ENCODE measurements around the gene IFNLR1.

IFNLR1 gene

DNA sequence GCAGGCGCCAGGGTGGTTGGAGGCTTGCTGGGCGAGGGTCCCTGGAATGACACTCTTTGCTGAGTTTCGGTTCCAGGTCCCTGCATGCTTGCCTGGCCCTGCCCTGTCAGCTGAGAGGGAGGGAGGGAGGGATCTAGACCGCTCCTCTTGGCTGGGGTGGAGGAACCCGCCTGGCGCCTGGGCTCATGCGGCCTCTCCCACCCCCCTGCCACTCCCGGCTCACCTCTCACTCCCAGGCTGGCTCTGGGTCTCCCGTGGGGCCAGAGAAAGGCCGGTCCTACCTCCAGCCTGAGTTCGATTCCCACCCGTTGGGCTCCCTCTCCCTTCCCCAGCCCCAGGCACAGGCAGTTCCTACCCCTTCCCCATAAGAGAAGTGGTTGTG is 19.0 kb upstream of the IFNLR1 start:
- H3K4me3 ChIP-seq (ENCODE audit: control insufficient read depth, low read depth, low read length), result no peak overlapping the region
- no peak for DNase-seq (ENCODE audit: low read depth)
- TF ChIP-seq, protein P1, sequence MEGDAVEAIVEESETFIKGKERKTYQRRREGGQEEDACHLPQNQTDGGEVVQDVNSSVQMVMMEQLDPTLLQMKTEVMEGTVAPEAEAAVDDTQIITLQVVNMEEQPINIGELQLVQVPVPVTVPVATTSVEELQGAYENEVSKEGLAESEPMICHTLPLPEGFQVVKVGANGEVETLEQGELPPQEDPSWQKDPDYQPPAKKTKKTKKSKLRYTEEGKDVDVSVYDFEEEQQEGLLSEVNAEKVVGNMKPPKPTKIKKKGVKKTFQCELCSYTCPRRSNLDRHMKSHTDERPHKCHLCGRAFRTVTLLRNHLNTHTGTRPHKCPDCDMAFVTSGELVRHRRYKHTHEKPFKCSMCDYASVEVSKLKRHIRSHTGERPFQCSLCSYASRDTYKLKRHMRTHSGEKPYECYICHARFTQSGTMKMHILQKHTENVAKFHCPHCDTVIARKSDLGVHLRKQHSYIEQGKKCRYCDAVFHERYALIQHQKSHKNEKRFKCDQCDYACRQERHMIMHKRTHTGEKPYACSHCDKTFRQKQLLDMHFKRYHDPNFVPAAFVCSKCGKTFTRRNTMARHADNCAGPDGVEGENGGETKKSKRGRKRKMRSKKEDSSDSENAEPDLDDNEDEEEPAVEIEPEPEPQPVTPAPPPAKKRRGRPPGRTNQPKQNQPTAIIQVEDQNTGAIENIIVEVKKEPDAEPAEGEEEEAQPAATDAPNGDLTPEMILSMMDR (IDR thresholded peaks at IDR 0.05; ENCODE audit: control insufficient read depth, insufficient read depth, low read depth, low read length, missing control alignments), result no peak

DNA sequence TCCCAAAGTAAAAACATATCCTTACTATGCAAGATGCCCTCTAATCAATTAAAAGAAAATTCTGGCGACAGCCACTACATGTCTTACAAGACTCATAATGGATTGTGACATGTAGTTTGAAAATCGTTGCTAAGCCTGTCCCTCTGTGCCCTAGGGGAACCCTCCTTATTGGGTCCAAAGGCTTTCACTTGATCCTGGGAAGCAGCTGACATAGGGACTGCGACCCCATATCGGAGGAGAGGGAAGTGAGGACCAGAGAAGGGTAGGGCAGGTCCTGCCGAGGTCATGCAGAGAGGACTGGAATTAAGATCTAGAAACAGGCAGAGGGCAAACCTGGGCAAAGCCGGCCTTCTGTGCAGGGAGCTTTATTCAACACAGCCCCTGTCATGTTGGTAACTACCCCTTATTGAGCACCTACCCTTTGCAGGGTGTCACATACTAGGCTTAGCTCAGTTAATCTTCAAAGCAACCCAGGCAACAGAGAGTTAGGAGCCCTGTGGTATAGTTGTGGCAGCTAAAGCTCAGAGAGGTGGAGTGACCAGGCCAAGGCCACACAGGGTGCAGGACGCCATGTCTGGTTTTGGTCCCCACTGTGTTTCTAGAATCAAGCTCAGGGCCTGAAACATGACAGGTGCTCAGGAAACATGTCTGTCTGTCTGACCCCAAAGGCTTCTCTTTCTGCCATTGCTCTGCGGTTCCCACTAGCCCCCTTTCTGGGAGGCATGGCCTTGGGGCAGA is 18.4 kb upstream of the IFNLR1 start:
- TF ChIP-seq, protein P1 (IDR thresholded peaks at IDR 0.05; ENCODE audit: control insufficient read depth, insufficient read depth, low read depth, low read length, missing control alignments), result no peak
- H3K4me3 ChIP-seq (ENCODE audit: control insufficient read depth, low read depth, low read length), result no peak overlapping the region
- no peak for DNase-seq (ENCODE audit: low read depth)

DNA sequence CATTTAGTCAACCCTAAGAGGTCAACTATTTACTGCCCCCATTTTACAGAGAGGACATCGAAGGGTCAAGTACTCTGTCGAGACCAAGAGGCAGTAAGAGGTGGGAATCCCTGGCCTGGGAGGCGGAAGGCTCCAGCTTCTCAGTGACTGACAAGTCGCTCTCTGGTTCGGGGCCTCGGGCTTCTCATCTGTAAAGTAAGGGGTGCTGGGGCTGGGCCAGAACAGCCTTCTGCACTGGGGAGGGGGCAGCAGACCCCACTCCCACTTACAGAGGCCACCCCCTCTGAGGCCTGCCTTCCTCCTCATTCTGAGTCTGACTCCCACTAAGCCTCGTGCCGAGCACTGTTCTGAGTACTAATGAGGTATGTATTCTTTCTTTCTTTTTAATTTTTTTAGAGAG is 17.0 kb upstream of the IFNLR1 start:
- no peak overlapping the region for H3K4me3 ChIP-seq (ENCODE audit: control insufficient read depth, low read depth, low read length)
- TF ChIP-seq, protein P1 (IDR thresholded peaks at IDR 0.05; ENCODE audit: control insufficient read depth, insufficient read depth, low read depth, low read length, missing control alignments), result no peak
- no peak for DNase-seq (ENCODE audit: low read depth)

DNA sequence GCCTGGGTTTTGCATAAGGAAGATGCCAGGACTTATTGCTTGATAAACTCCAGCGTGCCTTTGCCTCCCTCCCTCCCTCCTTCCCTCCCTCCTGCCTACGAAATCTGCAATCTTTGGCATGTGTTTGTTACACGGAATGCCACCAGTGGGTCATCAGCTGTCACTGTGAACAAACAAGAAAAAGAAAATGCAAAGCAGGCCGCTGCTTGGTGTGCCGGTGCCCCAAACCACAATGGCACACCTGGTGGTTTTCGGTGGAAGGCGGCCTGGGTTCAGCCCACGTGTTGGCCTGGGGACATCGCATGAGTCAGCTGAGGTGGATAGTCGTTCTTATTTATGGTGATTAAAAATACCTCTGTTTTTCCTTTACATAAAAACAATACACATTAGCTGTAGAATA is 16.3 kb upstream of the IFNLR1 start:
- no peak overlapping the region for H3K4me3 ChIP-seq (ENCODE audit: control insufficient read depth, low read depth, low read length)
- DNase-seq (ENCODE audit: low read depth), result no peak
- TF ChIP-seq, protein P1 (IDR thresholded peaks at IDR 0.05; ENCODE audit: control insufficient read depth, insufficient read depth, low read depth, low read length, missing control alignments), result no peak

DNA sequence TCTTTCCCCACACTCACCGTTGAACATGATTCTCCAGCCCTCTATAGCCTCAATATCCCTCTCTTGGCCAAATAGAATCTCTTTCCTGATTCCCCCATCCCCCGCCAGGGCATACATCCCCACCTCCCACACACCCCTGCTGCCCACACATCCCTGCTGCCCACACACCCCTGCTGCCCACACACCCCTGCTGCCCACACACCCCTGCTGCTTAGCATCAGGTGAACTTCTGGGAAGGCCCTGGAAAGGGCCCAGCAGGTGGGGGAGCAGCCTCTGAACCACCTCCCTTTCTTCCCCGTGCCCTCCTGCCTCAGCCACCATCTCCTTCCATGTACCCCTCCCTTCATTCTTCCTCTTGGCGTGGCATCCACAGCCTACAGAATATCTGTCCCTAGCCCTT is 15.9 kb upstream of the IFNLR1 start:
- DNase-seq (ENCODE audit: low read depth), result no peak
- TF ChIP-seq, protein P1 (IDR thresholded peaks at IDR 0.05; ENCODE audit: control insufficient read depth, insufficient read depth, low read depth, low read length, missing control alignments), result no peak
- H3K4me3 ChIP-seq (ENCODE audit: control insufficient read depth, low read depth, low read length), result no peak overlapping the region

DNA sequence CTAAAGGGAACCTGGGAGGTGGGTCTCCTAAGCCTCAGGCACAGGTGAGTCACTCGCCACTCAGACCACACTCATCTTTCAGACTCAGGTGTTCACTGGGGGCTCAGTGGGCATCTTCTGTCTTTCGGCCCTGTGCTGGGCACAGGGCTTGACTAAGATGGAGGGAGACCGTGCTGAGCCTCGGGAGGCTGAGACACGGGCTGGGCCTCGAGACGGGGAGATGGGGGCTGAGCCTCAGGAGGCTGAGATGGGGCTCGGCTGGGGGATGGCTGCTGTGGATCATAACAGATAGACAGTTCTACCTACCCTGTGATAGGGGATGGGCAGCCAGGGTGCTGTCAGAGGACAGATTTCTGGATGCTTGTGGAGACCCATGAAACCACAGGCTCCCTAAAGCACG is 15.5 kb upstream of the IFNLR1 start:
- TF ChIP-seq, protein P1 (IDR thresholded peaks at IDR 0.05; ENCODE audit: control insufficient read depth, insufficient read depth, low read depth, low read length, missing control alignments), result no peak
- DNase-seq (ENCODE audit: low read depth), result no peak
- no peak overlapping the region for H3K4me3 ChIP-seq (ENCODE audit: control insufficient read depth, low read depth, low read length)

Data from AG09309 (cell line).